Activated CD4-positive, alpha-beta T cell treated with anti-CD3 and anti-CD28 coated beads for 1 hour (primary cell): ENCODE data around the gene EDN1.

ENCODE experiments used
- DNase-seq: peaks from one replicate; pipeline ENCODE4 v3.0.0-alpha.2; 2020

The EDN1 gene

GRCh38 chr6:12289933-12290820, at the start of gene EDN1:
EDN1 (plus strand) TSS chr6:12290361; CDS start chr6:12290630, 269 bp downstream.
- DNase-seq: peak; percentile 26

- DNase-seq: no peak
Measured at GRCh38 chr6:12241493-12242175, 48.5 kb upstream of the EDN1 start.

- DNase-seq: no peak
Measured at GRCh38 chr6:12243169-12243568, 47.0 kb upstream of the EDN1 start.

- no peak for DNase-seq
Measured at GRCh38 chr6:12245360-12245759, 44.8 kb upstream of the EDN1 start.

GRCh38 chr6:12245763-12246718, 44.1 kb upstream of the EDN1 start:
- no peak for DNase-seq

- DNase-seq: no peak
Measured at GRCh38 chr6:12246900-12247299, 43.3 kb upstream of the EDN1 start.

GRCh38 chr6:12249541-12250382, 40.4 kb upstream of the EDN1 start:
- DNase-seq: no peak

- no peak for DNase-seq
Measured at GRCh38 chr6:12250383-12250770, 39.8 kb upstream of the EDN1 start.

- no peak for DNase-seq
Measured at GRCh38 chr6:12254210-12254609, 36.0 kb upstream of the EDN1 start.

GRCh38 chr6:12258191-12258590, 32.0 kb upstream of the EDN1 start:
- no peak for DNase-seq

GRCh38 chr6:12258591-12259075, 31.5 kb upstream of the EDN1 start:
- DNase-seq: no peak

- no peak for DNase-seq
Measured at GRCh38 chr6:12260458-12261093, 29.6 kb upstream of the EDN1 start.

- no peak for DNase-seq
Measured at GRCh38 chr6:12261502-12261901, 28.7 kb upstream of the EDN1 start.

GRCh38 chr6:12262236-12263061, 27.7 kb upstream of the EDN1 start:
- DNase-seq: no peak

- no peak for DNase-seq
Measured at GRCh38 chr6:12263403-12263802, 26.8 kb upstream of the EDN1 start.

GRCh38 chr6:12264671-12265070, 25.5 kb upstream of the EDN1 start:
- no peak for DNase-seq

- no peak for DNase-seq
Measured at GRCh38 chr6:12265296-12265695, 24.9 kb upstream of the EDN1 start.

- no peak for DNase-seq
Measured at GRCh38 chr6:12265791-12266190, 24.4 kb upstream of the EDN1 start.

GRCh38 chr6:12266571-12266970, 23.6 kb upstream of the EDN1 start:
- no peak for DNase-seq

- DNase-seq: no peak
Measured at GRCh38 chr6:12269110-12269509, 21.1 kb upstream of the EDN1 start.
